ENCODE data around the gene SEMA4C.

GRCh38 chr2:96884299-96885094 is 14.6 kb upstream of the SEMA4C start:
- TF ChIP-seq CTCF (IDR thresholded peaks at IDR 0.05; ENCODE audit: poor library complexity, severe bottlenecking) = no peak
- no peak for TF ChIP-seq EZH2 (IDR thresholded peaks at IDR 0.05; ENCODE audit: borderline replicate concordance, insufficient read depth, low read length, poor library complexity, severe bottlenecking)
- no peak for TF ChIP-seq POLR2AphosphoS5 (IDR thresholded peaks at IDR 0.05)
- no peak for TF ChIP-seq EP300 (conservative IDR thresholded peaks at IDR 0.05; ENCODE audit: poor library complexity, severe bottlenecking)
- TF ChIP-seq RAD21 (conservative IDR thresholded peaks at IDR 0.05) = no peak

Measured in neural cell (in vitro differentiated cells).